K562 (cell line): ENCODE results near the gene SLAIN2. TPM values are rescaled to one million over a fixed set of nuclear protein-coding genes. Genes with fewer than 3 reads are reported as not detected.

Experiments
- ATAC-seq: fragments of 200-7000 bp; cut with Tn5 transposase; 3 replicates; pipeline ENCODE4 v1.9.1; 2020; ENCODE audit warnings: moderate library complexity
- BruUV-seq: library from RNA; stranded (reverse); fragments of 400-500 nt; replicated peaks from 2 replicates; lab custom pipeline; 2021; lab: Mats Ljungman, UMichigan
- CTCF ChIA-PET: fragments of 300-600 bp; formaldehyde crosslinking; extraction: SDS; loops from one replicate; lab custom pipeline; 2021; ENCODE audit warnings: low intra/inter-chr PET ratio; lab: Yijun Ruan, JAX
- POLR2A ChIA-PET: fragments of 300-600, 350-650 bp; sonication (Branson Sonifier 250); formaldehyde crosslinking; extraction: SDS; loops from one replicate; lab custom pipeline; 2021; ENCODE audit warnings: antibody characterized with exemption, inconsistent platforms; lab: Yijun Ruan, JAX
- DNase-seq, 4 experiments: peaks; one replicate each; pipeline versions ENCODE4 v3.0.0 to v3.0.0-alpha.2; 2011 to 2018; ENCODE audit warnings: low spot score in 3 of 4, mixed read lengths in 3 of 4; ENCODE audit errors: extremely low read depth in 1 of 4
- FAIRE-seq: peaks from 2 replicates; lab custom pipeline; 2011; peaks lifted over from hg19 to GRCh38; lab: Jason Lieb, UNC
- H2AFZ ChIP-seq: 2 replicates; pipeline ENCODE4 v1.6.0; 2011; ENCODE audit warnings: low read depth, low read length, control low read depth, inconsistent platforms
- H3K27ac ChIP-seq: fragments of 200-600 bp; 3 replicates; pipeline ENCODE4 v1.8.0; 2011; ENCODE audit warnings: low read depth, mild to moderate bottlenecking, control low read depth, inconsistent platforms, low read length, moderate library complexity, mixed read lengths; ENCODE audit errors: extremely low read depth
- H3K27me3 ChIP-seq, 2 experiments: fragments of 300-600 bp in 1 of 2; 2 replicates in 1 of 2; 3 replicates in 1 of 2; pipeline versions ENCODE4 v1.6.0 to v1.8.0; 2011; ENCODE audit warnings: inconsistent platforms in 2 of 2, low read length in 2 of 2, mild to moderate bottlenecking in 1 of 2, mixed read lengths in 1 of 2, moderate library complexity in 1 of 2; ENCODE audit not compliant: control insufficient read depth in 2 of 2, insufficient read depth in 2 of 2
- H3K36me3 ChIP-seq: fragments of 300-600 bp; 3 replicates; pipeline ENCODE4 v1.8.0; 2011; ENCODE audit warnings: mild to moderate bottlenecking, low read length, inconsistent platforms; ENCODE audit not compliant: control insufficient read depth, insufficient read depth
- H3K4me1 ChIP-seq, 2 experiments: fragments of 200-600 bp in 1 of 2; replicated peaks in 1 of 2; 2 replicates in 1 of 2; 3 replicates in 1 of 2; pipeline versions ENCODE4 v1.5.1 to v1.8.0; 2011; ENCODE audit warnings: inconsistent platforms in 2 of 2, low read length in 2 of 2, mild to moderate bottlenecking in 1 of 2, mixed read lengths in 1 of 2, moderate library complexity in 1 of 2; ENCODE audit not compliant: control insufficient read depth in 2 of 2, insufficient read depth in 2 of 2
- H3K4me2 ChIP-seq: 2 replicates; pipeline ENCODE4 v1.6.1; 2011; ENCODE audit warnings: low read length, control low read depth, inconsistent platforms, mixed read lengths; ENCODE audit not compliant: insufficient read depth
- H3K4me3 ChIP-seq: fragments of 200-600 bp; sonication (generic), shearing (Covaris generic); 2 replicates; pipeline ENCODE4 v1.5.1; 2016; ENCODE audit warnings: control low read depth, inconsistent platforms
- H3K79me2 ChIP-seq: fragments of 200-600 bp; 3 replicates; pipeline ENCODE4 v1.8.0; 2011; ENCODE audit warnings: low read length, inconsistent platforms; ENCODE audit not compliant: control insufficient read depth, insufficient read depth
- H3K9ac ChIP-seq, 2 experiments: 2 replicates each; pipeline versions ENCODE4 v1.6.0 to v1.6.1; 2011; ENCODE audit warnings: low read depth in 2 of 2, low read length in 2 of 2, control low read depth in 1 of 2, inconsistent platforms in 1 of 2, mild to moderate bottlenecking in 1 of 2, mixed read lengths in 1 of 2; ENCODE audit not compliant: insufficient read depth in 1 of 2
- H3K9me1 ChIP-seq: one replicate; pipeline ENCODE4 v1.6.0; 2011; ENCODE audit warnings: inconsistent platforms, mild to moderate bottlenecking, low read length, moderate library complexity; ENCODE audit not compliant: control insufficient read depth, insufficient read depth
- H3K9me3 ChIP-seq: replicated peaks from 2 replicates; pipeline ENCODE4 v1.5.1; 2011; ENCODE audit warnings: low read depth, low read length, inconsistent platforms; ENCODE audit not compliant: control insufficient read depth, insufficient read depth
- H4K20me1 ChIP-seq: replicated peaks from 2 replicates; pipeline ENCODE4 v1.6.1; 2011; ENCODE audit warnings: low read length, inconsistent platforms, mixed read lengths; ENCODE audit not compliant: control insufficient read depth, insufficient read depth
- HNRNPLL ChIP-seq: fragments of 200-400 bp; formaldehyde crosslinking; IDR thresholded peaks from 2 replicates; pipeline ENCODE4 v1.6.1; 2017; ENCODE audit warnings: low read length, low read depth, mild to moderate bottlenecking; ENCODE audit not compliant: poor library complexity, severe bottlenecking
- TSHZ1 ChIP-seq: fragments of 250-450 bp; sonication (Bioruptor Pico); IDR thresholded peaks from 2 replicates; pipeline ENCODE4 v1.4.0; 2020; ENCODE audit warnings: mild to moderate bottlenecking, moderate library complexity
- ZFP1 ChIP-seq: fragments of 450-650 bp; formaldehyde crosslinking; IDR thresholded peaks from 2 replicates; pipeline ENCODE4 v1.4.0; 2020; ENCODE audit warnings: mild to moderate bottlenecking, mixed read lengths
- ZNF740 ChIP-seq, 3 experiments: fragments of 200-800 bp in 1 of 3; sonication (Bioruptor generic) in 1 of 3; sonication (generic) in 1 of 3; formaldehyde crosslinking in 1 of 3; IDR thresholded peaks; 2 replicates each; pipeline versions ENCODE4 v1.6.1 to v1.8.0; 2016 to 2022; ENCODE audit warnings: mild to moderate bottlenecking in 2 of 3, missing compliant biosample characterization in 2 of 3, missing genetic modification characterization in 2 of 3, missing genetic modification reagents in 1 of 3
- in situ Hi-C: fragments of 300-500 bp; cut with MboI; formaldehyde crosslinking; loops from 4 replicates; pipeline ENCODE4 v1.15.0; 2018; ENCODE audit warnings: inconsistent platforms, mixed read lengths
- intact Hi-C: fragments of 100-400 bp; cut with micrococcal nuclease; formaldehyde crosslinking; loops from 2 replicates; pipeline ENCODE4 v1.14.2; 2022
- polyA plus RNA-seq, 8 experiments: library from polyadenylated mRNA; depleted of rRNA in 4 of 8; stranded (reverse) in 5 of 8; unstranded in 3 of 8; fragments of >200 nt; fragmentation: Nextera tagmentation in 2 of 8; fragmentation: Illumina TruSeq in 1 of 8; extraction: Ambion mirVana in 2 of 8; extraction: Trizol in 1 of 8; gene quantifications; 2 replicates each; pipeline versions ENCODE4 v1.2.1 to v1.2.3, GENCODE V29; 2011 to 2014; ENCODE audit warnings: inconsistent platforms in 1 of 8, missing spikeins in 1 of 8
- total RNA-seq, 7 experiments: library from RNA; depleted of rRNA in 6 of 7; stranded (reverse); fragments of >200 nt in 6 of 7; fragmentation: Illumina TruSeq in 2 of 7; extraction: Trizol in 2 of 7; gene quantifications; 2 replicates each; pipeline versions ENCODE4 v1.2.1 to v1.2.3, GENCODE V29; 2011 to 2021; ENCODE audit warnings: low replicate concordance in 1 of 7
- TF ChIP-seq, protein P1 (sequence below): fragments of 450-650 bp; IDR thresholded peaks from 2 replicates; pipeline ENCODE4 v1.6.1; 2017; ENCODE audit warnings: antibody characterized with exemption

Gene SLAIN2
- total and polyA plus RNA-seq, 9 of the 15 experiments (the other 6 are each of a cell fraction or from before 2014, with no cell fraction given) = 3.5 to 116 (median 35.0) TPM

GRCh38 chr4:48295116-48295515 is 46.2 kb upstream of the SLAIN2 start:
- Histone ChIP-seq H3K9me3 (no peaks in the 10 kb centered on the region), H3K27ac (no peak overlapping the region), H3K36me3 (no peaks in the 10 kb centered on the region), H3K4me3 (no peak overlapping the region), H3K4me2 (no peak overlapping the region), H2AFZ (no peak overlapping the region), H3K9me1 (no peaks in the 10 kb centered on the region), H3K27me3 (no peaks in the 10 kb centered on the region), H3K4me1 (peaks cover 0 to 2% of the 10 kb centered on the region in 2 experiments; a peak in 1 of 5 replicates), H3K9ac (no peak overlapping the region), H4K20me1 (no peaks in the 10 kb centered on the region), H3K79me2 (no peaks in the 10 kb centered on the region)
- ChIA-PET POLR2A (no interaction called here), CTCF (no interaction called here)
- no peak for FAIRE-seq
- ATAC-seq = no peak
- BruUV-seq = no TSS peak
- TF ChIP-seq HNRNPLL (no peak), TSHZ1 (no peak), ZFP1 (no peak), ZNF740 (CRISPR knock-in tag; IDR thresholded peaks at IDR 0.05) (no peak), ZNF740 (tag; IDR thresholded peaks at IDR 0.05) (no peak)
- TF ChIP-seq, protein P1, sequence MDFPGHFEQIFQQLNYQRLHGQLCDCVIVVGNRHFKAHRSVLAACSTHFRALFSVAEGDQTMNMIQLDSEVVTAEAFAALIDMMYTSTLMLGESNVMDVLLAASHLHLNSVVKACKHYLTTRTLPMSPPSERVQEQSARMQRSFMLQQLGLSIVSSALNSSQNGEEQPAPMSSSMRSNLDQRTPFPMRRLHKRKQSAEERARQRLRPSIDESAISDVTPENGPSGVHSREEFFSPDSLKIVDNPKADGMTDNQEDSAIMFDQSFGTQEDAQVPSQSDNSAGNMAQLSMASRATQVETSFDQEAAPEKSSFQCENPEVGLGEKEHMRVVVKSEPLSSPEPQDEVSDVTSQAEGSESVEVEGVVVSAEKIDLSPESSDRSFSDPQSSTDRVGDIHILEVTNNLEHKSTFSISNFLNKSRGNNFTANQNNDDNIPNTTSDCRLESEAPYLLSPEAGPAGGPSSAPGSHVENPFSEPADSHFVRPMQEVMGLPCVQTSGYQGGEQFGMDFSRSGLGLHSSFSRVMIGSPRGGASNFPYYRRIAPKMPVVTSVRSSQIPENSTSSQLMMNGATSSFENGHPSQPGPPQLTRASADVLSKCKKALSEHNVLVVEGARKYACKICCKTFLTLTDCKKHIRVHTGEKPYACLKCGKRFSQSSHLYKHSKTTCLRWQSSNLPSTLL = no peak
- intact Hi-C loops (no loop called here), in situ Hi-C loops (no loop called here)
- DNase-seq = no peak
